ENCODE data around the gene UTP4.

DNA sequence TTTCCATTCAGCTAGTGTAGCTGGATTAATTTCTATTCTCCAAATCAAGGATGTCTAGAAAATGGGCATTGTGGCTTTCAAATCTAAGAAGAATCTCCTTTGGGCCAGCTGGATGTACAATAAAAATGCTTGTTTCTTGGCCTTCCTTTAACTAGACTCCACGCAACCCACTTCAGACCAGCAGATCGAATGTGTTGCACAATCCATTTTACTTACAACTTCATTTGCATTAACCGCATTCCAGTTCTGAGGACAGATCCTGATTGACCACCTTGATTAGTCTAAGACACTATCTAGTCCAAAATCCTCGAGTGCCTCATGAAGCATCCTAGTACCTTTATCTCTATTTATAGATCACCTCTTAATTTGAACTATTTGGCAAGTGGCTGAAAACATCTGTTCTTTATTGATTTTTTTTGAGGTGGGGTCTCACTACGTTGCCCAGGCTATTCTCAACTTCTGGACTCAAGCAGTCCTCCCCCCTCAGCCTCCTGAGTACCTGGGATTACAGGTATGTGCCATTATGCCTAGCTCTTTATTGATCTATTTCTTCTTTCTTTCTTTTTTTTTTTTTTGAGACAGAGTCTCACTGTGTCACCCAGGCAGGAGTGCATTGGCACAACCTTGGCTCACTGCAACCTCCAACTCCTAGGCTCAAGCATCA, 47.3 kb upstream of the UTP4 start:
- TF ChIP-seq POLR2AphosphoS5 (IDR thresholded peaks at IDR 0.05): no peak
- TF ChIP-seq, protein P1, sequence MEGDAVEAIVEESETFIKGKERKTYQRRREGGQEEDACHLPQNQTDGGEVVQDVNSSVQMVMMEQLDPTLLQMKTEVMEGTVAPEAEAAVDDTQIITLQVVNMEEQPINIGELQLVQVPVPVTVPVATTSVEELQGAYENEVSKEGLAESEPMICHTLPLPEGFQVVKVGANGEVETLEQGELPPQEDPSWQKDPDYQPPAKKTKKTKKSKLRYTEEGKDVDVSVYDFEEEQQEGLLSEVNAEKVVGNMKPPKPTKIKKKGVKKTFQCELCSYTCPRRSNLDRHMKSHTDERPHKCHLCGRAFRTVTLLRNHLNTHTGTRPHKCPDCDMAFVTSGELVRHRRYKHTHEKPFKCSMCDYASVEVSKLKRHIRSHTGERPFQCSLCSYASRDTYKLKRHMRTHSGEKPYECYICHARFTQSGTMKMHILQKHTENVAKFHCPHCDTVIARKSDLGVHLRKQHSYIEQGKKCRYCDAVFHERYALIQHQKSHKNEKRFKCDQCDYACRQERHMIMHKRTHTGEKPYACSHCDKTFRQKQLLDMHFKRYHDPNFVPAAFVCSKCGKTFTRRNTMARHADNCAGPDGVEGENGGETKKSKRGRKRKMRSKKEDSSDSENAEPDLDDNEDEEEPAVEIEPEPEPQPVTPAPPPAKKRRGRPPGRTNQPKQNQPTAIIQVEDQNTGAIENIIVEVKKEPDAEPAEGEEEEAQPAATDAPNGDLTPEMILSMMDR (IDR thresholded peaks at IDR 0.05 in 8 of 11, conservative IDR thresholded peaks at IDR 0.05 in 3 of 11): no peak
- TF ChIP-seq POLR2A (IDR thresholded peaks at IDR 0.05): no peak
